Effector CD8-positive, alpha-beta T cell (primary cell): Measurements from ENCODE around the gene ZNF513.

ENCODE experiments used
- DNase-seq: peaks from one replicate; lab custom pipeline; 2025; lab: John Stamatoyannopoulos, UW

Gene ZNF513

DNA sequence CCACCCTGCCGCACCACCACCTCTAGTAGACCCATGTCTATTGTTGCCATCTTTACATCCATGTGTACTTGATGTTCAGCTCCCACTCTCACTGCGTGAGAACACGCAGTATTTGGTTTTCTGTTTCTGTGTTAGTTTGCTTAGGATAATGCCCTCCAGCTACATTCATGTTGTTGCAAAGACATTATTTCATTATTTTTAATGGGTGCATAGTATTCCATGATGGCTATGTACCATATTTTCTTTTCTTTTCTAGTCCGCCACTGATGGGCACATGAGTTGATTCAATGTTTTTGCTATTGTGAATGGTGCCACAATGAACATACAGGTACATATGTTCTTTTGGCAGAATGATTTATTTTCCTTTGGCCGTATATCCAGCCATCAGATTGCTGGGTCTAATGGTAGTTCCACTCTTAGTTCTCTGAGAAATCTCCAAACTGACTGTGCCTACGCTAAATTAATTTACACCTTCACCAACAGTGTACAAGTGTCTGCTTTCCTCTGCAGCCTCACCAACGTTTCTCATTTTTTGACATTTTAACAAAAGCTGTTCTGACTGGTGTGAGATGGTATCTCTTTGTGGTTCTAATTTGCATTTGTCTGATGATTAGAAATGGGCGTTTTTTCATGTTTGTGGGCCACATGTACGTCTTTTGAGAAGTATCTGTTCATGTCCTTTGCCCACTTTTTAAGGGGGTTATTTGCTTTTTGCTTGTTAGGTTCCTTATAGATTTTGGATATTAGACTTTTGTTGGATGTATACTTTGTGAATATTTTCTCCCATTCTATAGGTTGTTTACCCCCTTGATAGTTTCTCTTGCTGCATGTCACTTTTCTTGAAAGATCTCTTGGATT lies 10.5 kb upstream of the ZNF513 start:
- no peak for DNase-seq

DNA sequence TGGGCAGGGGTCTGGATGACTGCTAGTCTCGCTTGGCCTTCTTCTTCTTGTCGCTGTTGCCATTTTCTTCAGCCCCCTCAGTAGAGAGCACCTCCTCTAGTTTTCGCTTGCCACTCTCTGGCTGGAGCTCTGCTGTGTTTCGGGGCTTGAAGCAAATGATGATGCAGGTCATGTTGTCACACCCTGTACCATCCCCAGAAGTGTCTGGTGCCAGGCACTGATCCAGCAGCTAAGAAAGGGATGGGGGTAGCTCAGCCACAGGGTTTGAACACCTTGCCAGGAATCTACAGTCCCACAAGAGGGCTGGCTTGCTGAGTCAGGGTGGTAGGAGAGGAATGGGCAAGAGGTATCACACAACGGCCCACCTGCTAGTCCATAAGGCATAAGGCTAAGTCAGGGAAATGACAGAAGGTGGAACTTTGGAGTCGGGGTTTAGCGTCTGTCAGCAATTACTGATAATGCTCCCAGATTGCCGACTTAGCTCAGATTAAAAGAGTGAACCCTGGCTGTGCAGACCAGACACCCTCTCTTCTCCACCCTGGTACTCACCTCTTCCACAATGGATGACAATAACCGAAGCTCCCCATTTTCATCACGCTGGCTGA lies 1.1 kb upstream of the ZNF513 start:
- no peak for DNase-seq

DNA sequence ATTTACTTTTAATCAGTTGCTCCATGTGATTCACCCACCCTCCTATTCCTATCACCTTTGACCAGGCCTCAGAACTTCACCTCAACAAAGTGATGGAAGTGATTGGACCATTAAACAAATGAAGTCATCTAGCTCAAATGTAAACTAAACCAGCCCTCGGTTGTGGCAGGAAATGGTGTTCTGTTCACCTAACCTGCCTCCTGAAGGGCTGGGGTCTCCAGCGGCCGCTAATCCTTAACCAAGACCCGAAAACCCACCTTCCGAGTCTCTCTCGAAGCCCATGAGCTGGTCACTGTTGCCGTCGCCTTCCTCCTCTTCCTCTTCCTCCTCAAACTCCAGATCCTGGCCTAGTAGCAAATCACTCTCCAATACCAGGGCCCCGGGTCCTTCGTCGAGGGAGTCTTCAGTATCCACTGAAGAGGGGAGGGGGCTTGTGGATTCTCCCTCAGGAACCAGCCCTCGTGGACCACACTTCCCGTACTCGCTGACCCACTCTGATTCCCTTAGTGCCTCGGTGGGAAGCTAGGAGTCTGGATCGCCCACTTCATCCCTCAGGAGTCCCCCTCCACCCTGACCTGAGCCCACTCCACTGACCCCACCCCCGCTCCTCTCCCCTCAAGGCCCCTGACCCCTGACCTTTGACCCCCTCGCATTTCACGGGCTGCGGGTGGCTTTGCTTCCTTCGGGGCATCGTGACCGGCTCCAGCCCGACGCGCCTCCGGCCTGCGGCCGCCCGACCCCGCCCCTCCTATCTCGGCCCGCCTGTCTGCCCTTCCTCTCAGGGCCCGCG lies 503 bp downstream of the ZNF513 start:
- no peak for DNase-seq

DNA sequence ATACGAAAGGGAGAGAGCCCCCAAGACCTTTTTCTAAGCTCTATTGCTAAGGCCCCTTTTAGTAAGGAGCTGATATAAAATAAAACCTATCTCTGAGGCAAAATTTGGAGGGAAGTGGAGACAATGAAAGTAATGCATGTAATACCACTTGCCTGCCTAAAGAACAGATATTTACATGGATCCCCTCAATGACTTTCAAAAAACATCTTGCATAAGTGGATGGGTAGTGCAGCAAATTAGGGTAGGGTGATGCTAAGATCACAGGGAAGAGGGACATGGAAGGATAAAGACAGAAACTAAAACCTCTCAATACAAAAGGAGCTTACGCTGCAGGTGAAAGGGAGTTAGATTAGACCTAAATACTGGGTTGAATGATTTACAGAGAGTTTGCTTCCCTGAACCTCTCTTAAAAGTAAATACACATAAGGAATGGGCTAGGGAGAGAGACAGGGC lies 1.1 kb downstream of the ZNF513 start:
- no peak for DNase-seq

DNA sequence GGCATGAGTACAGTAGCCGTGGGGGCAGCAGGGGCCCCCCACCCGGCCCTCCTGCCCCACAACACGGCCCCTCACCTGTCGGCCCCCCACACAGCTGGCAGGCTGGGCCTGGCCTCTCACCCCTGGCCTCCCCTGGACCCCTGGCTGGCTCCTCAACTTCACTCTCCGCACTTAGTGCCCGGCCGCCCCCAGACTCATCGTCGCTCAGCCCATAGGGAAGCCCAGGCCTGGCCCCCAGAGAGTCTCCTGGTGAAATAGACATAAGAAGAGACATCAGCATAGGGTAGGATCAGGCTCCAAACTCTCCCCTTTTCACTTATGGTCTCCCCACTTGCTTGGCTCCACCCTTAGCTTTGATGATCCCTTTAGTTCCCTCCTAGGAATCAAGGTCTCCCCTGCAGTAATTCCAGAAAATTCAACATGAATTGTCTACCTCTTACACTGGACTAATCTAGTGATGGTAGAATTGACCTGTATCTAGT lies 1.7 kb downstream of the ZNF513 start:
- no peak for DNase-seq

DNA sequence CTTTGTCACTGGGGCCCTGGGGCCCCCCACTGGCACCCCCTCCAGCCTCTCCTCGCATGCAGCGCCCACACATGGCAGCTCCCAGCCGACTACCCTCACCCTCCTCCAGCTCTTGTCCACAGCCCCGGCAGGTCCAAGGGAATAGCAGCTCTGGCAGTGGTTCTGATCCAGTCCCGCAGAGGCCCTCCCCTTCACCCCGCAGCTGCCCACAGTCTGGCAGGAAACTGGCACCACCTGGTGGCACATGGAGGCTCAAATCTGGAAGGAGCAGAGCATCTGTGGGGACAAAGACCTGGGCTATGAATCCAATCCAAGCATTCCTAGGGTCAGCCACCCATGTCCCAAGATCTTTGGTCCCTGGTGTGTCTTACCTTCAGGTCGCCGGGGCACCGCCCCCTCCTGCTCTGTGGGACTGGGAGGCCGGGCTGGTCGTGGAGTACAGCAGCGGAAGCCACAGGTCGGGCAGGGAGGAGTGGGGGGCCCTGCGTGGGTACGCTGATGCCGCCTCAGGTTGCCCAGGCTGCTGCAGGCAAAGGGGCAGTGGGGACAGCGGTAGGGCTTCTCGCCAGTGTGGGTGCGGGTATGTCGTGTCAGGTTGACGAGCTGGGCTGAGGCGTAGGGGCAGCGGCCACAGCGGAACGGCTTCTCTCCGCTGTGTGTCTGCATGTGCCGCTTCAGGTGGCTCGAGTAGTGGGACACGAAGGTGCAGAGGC lies 2.3 kb downstream of the ZNF513 start:
- DNase-seq: no peak

DNA sequence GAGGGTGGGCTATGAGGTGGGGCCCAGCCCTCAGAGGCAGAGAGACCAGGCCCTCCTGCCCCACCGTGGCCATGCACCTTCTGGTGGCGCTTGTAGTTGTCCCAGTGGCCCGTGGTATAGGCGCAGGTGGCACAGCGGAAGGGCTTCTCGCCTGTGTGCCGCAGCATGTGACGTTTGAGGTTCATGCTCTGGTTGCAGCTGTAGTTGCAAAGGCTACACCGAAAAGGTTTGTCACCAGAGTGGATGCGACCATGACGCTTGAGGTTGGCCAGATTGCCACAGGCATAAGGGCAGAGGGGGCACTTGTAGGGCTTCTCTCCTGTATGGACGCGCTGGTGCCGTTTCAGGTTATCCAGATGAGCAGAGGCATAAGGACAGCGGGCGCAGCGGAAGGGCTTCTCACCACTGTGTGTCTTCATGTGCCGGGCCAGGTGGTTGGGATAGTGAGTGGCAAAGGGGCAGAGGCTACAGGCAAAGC lies 2.9 kb downstream of the ZNF513 start:
- no peak for DNase-seq

DNA sequence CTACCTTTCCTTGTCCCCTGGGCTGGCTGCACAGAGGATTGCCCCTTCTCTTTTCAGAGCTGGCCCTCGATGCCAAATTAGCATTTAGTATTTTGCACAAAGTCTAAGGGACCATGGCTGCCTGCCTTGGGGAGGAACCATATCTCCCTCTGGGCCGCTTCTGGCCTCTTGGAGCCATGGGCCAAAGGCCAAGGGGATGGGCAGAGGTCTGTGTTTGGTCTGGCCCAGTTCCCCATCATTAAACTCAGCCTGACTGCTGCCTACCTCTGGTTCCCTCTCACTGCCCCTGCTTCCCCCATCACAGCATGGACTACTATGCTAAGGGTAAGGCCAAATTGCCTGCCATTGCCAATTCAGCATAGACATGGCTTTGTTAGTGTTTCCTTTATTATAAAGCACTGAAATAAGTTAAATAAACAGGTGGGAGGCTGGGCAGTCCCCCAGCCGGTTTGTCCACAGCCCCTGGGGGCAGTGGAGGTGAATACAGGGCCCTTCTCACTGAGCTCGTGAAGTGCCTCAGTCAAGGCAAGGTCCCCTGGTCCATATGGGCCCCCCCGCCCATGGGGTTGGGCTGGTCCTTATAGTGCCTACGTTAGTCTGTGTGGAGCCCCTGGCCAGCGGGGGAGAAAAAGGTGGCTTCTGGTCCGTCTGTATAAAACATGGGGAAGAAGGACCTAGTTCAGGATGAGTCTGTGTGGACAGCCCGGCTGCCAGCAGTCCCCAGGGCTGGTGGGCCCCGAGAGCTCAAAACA lies 3.5 kb downstream of the ZNF513 start:
- no peak for DNase-seq

DNA sequence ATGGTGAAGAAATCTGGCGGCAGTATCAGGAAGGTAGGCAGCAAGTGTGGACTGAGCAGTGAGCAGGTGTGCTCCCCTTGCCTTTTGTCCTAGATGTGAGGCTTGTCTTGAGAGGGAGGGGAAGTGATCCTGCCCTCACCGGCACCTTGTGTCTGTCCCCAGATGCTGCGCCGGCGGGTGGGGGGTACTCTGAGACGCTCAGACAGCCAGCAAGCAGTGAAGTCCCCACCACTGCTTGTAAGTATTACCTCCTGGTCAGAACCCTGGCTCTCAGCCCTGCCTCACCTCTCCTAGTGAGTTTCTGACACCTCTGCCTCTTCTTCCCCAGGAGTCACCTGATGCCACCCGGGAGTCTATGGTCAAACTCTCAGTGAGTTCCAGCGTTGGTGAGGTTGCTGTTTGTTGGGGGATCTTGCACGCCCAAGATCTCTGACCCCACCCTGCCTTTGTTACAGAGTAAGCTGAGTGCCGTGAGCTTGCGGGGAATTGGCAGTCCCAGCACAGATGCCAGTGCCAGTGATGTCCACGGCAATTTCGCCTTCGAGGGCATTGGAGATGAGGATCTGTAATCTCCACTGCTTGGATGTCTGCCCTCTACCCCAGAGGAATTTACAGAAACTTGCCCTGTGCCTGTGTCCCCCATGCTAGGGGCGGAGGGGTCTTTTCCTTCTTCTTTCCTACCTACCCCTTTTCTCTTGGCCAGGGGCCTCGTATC lies 4.2 kb downstream of the ZNF513 start:
- no peak for DNase-seq

DNA sequence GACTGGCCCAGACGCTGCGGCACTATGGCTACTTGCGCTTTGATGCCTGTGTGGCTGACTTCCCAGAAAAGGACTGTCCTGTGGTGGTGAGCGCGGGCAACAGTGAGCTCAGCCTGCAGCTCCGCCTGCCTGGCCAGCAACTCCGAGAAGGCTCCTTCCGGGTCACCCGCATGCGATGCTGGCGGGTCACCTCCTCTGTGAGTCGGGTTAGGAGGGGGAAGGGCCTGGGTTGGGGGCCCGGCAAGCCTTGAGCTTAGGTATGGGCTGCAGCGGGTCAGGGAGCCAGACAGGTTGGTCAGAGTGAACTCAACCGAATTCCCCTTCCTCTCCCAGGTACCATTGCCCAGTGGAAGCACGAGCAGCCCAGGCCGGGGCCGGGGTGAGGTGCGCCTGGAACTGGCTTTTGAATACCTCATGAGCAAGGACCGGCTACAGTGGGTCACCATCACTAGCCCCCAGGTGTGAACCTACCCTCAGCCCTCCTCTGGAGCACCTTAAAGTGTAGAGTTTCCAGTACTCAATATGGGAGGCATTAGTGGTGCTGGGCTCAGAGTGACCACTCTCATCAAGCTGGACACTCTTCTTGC lies 4.9 kb downstream of the ZNF513 start:
- no peak for DNase-seq

DNA sequence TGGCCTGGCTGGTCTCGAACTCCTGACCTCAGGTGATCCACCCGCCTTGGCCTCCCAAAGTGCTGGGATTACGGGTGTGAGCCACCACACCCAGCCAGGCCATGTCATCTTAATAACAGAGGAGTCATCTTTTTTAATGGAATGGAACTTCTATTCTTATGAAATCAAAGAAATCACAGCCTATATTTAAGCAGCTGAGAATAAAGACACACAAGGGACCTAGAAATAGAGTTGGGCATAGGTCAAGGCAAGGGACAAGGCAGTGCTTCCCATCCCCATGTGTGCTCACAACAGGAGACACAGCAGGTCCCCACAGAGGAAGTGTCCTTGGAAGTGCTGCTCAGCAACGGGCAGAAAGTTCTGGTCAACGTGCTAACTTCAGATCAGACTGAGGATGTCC lies 7.0 kb downstream of the ZNF513 start:
- no peak for DNase-seq

DNA sequence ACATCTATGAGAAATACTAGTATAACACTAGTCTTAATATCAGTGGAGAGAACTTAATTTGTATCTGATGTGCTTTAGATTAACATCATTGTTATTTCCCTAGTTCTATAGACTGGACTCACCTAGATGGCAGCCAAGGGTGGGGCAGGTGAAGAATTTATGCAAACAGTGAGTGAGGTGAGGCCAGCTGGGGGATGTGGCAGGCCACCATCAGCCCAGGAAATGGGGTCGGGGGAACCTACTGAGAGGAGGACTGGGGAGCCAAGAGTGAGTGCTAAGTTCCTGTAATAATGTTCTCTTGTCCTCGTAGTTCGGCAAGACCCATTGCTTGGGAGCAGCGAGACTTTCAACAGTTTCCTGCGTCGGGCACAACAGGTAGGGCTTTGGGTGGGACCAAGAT lies 7.6 kb downstream of the ZNF513 start:
- DNase-seq: no peak

DNA sequence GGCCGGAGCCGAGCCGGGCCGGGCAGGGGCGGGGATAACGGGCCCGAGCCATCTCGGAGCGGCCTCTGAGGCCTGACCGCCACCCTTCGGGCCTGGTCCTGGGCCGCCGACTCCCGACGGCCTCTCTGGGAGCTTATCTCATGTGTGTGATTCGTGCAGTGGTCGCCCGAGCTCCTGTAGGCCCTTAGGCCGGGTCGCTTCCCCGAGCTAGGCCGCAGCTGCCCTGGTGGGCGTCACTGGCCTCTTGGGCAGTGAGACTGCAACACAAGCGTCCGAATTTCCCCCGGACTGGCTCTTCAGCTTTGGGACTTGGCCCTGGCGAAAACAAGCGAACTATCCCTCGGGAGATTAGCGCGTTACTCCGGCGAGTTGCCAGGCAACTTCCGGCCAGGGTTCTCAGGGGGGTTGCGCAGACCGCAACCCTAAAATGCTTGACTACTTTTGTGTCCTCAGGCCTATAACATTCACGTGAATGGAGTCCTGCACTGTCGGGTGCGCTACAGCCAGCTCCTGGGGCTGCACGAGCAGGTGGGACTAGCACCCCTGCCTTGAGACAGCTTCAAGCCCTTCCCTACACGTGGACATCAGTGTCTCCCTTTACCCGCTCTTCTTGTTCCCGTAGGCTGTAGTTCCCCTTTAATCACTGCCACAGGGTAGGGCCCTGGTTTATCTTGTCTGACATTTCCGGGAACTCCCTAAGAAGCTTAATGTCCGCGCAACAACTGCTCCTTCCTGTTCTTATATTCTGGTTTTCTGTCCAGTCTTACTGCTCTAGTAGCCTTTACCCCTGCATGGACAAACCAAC lies 9.5 kb downstream of the ZNF513 start:
- DNase-seq: no peak

DNA sequence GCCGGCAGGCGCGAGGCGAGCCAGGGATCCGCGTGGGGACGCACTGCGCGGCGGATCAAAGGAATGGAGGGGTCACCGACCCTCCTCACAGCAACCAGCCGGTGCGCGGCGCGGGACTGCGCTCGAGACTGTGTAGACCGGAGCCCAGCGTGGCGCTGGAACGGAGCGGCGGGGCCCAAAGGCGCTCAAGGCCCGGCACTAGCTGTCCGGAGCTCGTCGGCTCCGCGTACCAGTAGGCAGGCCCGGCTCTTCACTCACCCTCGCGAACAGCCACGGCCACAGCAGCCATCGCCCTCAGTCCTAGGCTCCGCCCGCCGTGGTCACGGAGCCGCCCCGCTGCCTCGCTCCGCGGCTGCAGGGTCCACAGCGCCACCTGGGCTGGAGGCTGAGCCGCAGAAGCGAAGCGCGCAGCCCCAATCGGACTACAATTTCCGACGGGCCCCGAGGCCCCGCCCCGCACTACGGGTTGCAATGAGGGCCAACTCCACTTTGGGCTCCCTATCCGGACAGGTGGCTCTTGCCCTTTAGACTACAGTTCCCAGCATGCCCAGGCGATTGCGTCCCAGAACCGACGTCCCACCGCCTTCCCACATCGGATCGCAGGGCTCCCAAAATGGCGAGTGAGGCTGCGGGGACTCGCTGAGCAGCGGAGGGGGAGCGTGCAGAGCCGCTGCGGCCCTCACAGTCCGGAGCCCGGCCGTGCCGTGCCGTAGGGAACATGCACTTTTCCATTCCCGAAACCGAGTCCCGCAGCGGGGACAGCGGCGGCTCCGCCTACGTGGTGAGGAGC lies 10.3 kb downstream of the ZNF513 start, which contains the start of the genes EIF2B4 and SNX17:
EIF2B4 (minus strand) TSS at position 313 of the 790 bp plus-strand sequence; CDS start at position 289, 24 bp downstream.
SNX17 (plus strand) TSS at position 591 of the 790 bp plus-strand sequence; CDS start at position 719, 128 bp downstream.
- peak; percentile 98 for DNase-seq

DNA sequence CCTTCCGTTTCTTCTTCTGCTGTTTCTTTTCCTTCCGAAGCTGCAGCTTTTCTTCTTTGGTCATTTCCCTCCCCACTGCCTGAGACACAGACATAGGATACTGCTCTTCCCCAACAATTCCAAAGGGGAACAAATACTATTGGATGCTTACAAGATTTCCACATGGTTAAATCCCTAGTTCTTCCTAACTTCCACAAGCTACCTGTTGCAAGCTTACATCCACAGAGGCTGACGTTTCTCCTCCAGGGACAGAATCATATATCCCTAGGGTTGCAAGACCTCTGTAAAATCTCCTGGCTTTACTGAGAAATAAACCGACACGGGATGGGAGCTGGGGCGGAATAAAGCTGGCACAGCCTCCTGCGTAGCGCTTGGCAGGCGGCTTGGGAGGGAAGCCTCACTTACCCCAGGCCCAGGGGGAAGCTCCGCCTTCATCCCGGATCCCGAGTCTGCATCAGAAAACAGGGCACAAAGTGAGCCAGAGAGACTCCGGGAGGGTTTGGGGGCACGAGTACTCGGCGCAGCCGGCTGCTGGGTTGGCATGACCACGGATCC lies 11.0 kb downstream of the ZNF513 start:
- no peak for DNase-seq

DNA sequence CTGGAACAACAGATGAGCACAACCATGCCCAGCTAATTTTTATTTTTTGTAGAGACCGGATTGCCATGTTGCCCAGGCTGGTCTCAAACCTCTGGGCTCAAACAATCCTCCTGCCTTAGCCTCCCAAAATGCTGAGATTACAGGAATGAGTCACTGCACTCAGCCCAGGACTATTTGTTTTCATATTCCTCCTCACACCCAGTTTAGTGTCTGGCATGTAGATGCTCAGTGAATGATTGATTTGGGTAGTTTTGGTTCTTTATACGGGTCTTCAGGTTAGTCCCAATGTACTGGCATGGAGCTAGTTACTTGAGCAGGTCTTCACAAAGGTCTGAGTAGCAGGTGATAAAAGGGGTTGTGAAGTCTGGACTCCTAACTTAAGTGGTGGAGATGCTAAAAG lies 16.6 kb downstream of the ZNF513 start:
- DNase-seq: no peak

DNA sequence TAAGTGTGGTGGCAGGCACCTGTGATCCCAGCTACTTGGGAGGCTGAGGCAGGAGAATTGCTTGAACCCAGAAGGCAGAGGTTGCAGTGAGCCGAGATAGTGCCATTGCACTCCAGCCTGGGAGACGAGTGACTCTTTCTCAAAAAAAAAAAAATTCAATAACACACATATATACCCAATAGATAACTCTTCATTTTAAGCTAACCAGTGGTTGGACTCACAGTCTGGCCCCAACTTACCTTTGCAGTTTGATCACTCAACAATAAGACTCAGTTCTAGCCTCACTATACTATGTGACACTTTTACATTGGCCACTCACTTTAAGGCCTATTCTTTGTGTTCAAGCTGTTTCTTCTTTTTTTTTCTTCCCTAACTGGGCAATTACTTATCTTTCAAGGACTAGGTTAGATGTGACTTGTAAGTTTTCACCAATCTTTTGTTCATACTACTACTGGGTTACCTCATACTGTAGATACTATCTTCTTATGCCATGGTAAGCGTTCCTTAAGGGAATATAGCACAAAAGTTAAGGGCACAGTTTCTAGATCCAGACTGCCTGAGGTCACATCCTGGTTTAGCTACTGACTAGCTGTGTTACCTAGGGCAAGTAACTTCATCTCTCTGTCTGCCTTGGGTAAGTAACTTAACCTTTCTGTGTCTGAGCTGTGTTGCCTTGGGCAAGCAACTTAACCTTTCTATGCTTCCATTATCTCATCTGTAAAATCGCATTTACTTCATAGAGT lies 17.7 kb downstream of the ZNF513 start:
- DNase-seq: no peak
